ENCODE data around the gene IL16. TPM values are rescaled to one million over a fixed set of nuclear protein-coding genes. Genes with fewer than 3 reads are reported as not detected.
"Not testable (repeated sequence)": the region's sequence is repeated elsewhere in the genome, so short reads cannot be mapped to it uniquely, and the experiment has no call there.

Gene IL16
- 1 to 10 TPM; 4.1 to 5.2 (median 4.8) TPM for polyA plus RNA-seq (ENCODE audit: insufficient read length in 3 of 3)
- long read RNA-seq, donor 1, partial matches to known transcripts = 0 of 1 reads
- long read RNA-seq, donor 1, other reads (novel, unspliced or antisense) = 0 of 1 reads
- long read RNA-seq, donor 2, partial matches to known transcripts = 0 of 1 reads
- long read RNA-seq, donor 2, other reads (novel, unspliced or antisense) = 0 of 1 reads
- long read RNA-seq, donor 3 = 0 reads
- long read RNA-seq, donor 4 = 0 reads
- long read RNA-seq, donor 5 = 0 reads
- long read RNA-seq, donor 6 = 0 reads
- long read RNA-seq, donor 7 = 0 reads
- long read RNA-seq, donor 8 = 0 reads
- long read RNA-seq, donor 9, partial matches to known transcripts = 0 of 1 reads
- long read RNA-seq, donor 9, other reads (novel, unspliced or antisense) = 0 of 1 reads
- long read RNA-seq, donor 10, partial matches to known transcripts = 0 of 1 reads
- long read RNA-seq, donor 10, other reads (novel, unspliced or antisense) = 0 of 1 reads
- long read RNA-seq, donor 11 = 0 reads
- long read RNA-seq, donor 12, partial matches to known transcripts = 0 of 1 reads
- long read RNA-seq, donor 12, other reads (novel, unspliced or antisense) = 0 of 1 reads
- long read RNA-seq, donor 13 = 0 reads
- long read RNA-seq, donor 14 = 0 reads
- long read RNA-seq, donor 15 = 0 reads
- long read RNA-seq, donor 16 = 0 reads

DNA sequence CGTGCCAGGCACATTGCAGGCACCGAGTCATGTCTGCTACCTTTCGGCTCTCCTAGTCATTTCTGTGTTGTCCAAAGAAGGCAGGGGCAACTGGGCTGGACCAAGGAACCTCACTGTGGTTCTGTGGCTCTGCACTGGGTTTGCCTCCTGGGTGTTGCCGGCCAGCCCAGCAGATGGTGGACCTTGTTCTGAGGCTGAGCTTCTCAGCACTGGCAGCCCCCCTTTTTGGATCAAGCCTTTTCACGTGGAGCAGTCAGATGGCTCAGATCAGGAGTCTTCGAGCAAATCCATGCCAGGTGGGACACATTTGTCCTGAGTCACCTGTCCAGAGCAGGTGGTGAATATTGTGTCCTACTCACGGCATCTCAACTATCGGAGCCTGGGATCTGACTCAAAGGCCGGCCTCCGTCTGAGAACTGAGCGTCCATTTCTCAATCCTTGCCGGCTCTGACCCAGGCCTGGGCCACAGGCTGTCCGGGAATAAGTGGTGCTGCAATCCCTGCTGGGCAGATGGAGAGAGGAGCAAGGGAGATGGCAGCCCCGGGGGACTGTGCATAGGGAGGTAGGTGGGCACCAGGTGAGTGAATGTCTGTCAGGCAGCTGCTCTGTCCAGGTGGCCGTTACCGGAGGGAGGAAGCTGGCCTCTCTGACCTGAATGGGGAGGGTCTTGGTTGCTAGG, at the start of gene IL16:
Gene IL16, plus strand, starts transcription at position 304 of the 679 bp plus-strand sequence. CDS start 28,521 bp downstream, outside the sequence.
- no peak for DNase-seq

DNA sequence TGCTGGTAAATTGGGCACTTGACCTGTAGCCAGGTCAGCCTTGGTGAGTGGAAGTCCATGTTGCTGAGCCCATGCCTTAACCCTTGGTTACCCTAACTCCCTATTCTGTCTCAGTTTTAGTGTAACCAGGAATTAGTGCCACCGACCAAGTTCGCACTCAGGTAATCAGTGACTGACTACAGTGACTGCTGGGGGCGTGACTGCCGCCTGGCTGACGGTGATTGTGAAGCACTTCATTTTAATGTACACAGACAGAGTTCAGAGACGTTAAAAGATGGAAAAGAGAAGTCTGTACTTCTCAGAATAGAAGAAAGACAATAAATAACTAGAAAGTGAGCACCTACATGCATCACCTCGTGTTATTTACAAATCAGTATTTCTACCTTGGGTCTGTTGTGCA, 45.3 kb upstream of the IL16 start:
- no peak for DNase-seq

DNA sequence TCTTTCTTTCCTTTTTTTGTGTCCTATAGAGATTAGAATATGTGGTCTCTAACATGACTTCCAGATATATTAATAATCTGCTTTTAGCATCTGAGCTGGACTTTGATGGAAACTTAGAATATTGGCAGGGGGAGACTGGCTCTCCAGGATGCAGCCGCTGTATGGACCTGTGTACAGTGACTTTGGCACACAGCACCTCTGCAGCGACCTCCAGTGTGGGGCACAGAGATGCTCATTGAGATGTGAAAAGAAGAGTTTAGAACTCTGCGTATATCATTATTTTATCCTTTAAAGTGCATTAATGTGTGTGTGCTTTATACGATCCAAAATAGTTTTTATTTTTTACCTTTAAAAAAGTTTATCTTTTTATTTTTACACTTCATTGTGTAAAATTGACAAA, 44.3 kb upstream of the IL16 start:
- DNase-seq = no peak

DNA sequence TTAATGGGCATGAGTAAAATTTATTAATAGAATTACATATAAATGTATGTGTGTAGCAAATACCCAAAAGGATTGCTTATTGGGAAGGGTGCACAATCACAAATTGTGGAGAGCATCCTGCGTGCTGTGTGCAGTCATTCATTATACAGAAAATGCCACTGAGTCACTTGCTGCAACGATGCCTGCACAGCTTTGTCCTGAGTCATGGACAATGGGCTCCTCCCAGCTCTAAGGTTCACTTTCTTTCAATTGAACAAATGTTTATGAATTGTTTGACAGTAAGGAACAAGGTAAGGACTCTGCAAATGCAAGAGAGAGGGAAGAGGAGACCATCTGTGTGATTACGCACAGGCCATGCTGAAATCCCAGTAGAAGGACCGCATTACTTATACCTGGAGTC, 43.9 kb upstream of the IL16 start:
- DNase-seq = no peak

DNA sequence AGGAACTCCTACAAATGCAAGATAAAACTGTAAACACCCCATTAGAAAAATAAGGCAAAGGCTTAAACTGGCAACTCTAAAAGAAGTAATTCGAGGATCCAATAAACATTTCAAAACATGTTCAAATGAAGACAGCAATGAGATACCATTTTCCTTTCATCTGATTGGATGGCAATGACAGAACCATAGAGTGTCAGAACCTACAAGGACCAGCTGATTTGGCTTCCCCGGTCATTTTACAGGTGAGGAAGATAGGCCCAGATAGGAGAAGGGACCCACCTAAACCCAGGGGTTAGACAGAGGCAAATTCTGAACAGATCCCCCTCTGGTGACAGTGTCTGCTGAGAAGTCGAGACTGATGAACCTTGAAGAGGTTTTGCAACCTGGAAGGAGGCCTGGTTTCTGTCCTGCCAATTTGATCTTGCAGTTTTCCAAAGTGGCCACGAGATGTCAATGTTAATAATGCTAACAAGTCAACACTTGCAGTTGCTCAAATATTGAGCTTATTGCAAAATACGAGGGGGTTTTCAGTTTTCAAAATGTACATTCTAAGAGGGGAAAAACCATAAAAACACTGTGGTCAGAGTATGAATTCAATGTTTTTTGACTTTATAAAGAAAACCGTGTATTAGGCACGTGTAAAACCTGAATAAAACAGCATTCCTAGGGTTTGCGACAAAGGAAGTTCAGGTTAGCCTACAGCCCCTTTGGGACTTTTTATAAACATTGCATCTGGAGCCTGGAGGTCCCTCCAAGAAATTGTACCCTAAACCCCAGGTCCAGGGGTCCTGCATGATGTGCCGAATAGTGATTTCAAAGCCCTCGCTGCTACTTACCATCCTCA, 41.1 kb upstream of the IL16 start:
- DNase-seq = no peak

DNA sequence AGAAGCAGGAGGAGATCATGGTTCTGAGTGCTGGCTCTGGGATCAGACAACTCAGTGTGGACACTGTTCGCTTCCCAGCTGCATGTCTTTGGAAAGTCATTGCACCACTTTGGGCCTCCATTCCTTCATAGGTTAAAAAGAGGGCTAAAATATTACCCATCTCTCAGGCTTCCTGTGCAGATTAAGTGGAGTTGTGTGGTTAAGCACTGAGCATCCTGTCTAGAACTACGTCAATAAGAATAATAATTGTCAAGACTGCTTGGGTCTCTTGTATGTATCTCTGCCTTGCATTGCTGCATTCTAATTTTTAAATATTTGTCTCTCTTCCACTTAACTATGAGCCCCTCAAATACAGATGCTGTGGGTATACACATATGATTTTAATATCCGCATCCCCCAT, 40.4 kb upstream of the IL16 start:
- DNase-seq = no peak

DNA sequence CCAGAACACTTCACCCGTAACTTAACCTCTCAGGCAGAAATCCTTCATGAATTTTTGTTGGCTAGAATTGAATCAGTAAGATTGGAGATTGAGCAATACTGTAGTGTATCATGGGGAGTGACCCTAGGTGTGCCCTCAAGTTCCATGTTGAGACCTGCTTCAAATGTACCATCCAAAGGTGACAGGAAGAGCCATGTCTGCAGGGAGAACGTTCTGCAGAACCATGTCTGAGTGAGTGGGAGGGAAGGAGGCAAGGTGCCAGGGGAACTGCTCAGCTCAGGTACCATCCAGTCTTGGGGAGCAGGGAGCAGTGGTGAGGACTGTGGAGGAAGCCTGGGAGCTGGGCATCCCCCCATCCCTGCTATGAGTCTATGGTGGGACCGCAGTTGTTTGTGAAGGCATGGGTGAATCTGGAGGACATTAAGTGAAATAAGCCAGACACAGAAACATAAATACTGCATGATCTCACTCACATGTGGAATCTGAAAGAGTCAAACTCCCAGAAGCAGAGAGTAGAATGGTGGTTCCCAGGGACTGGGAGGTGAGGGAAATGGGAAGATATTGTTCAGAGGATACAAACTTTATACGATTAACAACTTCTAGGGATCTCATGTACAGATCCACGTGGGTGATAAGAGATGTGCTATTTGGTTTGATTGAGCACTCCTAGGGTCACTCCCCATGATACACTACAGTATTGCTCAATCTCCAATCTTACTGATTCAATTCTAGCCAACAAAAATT, 39.3 kb upstream of the IL16 start:
- no peak for DNase-seq

DNA sequence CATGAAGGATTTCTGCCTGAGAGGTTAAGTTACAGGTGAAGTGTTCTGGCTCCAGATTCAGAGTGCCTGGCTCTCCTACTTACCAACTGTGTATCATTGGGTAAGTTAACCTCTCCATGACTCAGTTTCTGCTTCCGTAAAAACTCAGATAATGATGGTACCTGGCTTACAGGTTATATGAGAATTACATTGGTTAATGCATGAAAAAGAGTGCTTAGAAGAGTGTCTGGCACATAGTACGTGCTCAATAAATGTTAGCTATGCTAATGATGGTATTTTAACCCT, 38.8 kb upstream of the IL16 start:
- DNase-seq = no peak

DNA sequence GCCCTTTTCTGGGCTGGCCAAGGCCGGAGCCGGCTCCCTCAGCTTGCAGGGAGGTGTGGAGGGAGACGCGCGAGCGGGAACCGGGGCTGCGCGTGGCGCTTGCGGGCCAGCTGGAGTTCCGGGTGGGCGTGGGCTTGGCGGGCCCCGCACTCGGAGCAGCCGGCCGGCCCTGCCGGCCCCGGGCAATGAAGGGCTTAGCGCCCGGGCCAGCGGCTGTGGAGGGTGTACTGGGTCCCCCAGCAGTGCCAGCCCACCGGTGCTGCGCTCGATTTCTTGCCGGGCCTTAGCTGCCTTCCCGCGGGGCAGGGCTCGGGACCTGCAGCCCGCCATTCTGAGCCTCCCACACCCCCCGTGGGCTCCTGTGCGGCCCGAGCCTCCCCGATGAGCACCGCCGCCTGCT, 38.1 kb upstream of the IL16 start:
- DNase-seq = not testable (repeated sequence)

DNA sequence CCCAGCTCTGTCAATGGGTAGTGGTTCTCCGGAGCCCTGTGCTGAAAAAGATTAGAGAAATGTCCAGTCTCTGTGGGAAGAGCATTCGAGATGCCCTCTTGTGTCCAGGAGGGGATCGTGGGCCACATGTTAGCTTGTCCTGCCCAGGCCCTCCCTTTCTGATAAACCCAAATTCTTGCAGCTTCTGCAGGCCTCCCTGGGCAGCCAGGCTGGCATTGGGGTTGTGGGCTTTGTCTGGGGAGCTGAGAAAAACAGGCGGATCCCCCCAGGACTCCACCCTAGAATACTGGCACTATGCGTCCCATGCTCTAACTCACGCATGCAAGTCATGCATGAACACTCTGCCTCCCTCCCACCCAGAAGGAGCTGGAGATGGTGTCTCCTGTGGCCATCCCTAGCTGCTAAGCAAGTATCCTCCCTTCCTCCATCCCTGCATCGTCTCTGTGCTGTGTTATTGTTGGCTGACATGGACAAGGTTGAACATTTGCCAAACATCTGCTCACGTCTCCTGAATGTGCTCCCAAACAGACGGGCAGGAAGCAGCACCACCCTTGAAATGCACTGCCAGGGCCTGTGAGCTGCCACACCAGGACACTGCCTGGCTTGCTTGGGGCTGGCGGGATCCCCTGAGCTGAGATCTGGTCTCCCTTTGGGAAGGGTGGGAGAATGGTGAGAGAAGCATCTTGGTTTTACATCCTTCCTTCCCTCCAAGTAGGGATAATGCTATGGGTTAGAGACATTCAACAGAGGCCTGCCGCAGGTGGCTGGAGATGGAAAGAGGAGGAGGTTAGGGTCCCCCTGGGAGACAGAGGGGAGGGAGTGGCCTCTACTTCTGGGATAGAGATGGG, 36.1 kb upstream of the IL16 start:
- peak; percentile 20 for DNase-seq

DNA sequence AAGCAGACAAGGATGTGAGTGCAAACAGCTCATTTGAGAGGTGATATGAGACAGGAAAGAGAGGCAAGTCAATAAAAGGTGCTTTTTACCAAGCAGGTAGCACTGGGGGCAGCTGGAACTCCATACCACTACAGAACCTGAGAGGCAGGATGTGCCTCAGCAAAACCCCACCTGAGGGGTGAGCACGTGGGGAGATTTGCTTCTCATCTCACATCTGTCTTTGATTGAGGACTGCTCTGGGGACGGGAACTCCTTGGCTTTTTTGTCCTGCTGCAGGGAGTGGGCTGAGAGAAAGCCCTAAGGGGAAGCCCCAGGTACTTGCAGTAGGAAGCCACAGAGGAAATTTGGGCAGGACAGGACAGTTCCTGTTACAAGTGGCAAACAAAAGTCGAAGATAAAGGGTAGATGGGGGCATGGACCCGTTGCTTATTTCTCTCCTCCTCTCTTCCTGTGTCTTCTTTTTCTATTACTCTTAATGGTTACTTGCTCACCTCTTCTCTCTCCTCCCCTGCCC, 35.5 kb upstream of the IL16 start:
- DNase-seq = no peak

DNA sequence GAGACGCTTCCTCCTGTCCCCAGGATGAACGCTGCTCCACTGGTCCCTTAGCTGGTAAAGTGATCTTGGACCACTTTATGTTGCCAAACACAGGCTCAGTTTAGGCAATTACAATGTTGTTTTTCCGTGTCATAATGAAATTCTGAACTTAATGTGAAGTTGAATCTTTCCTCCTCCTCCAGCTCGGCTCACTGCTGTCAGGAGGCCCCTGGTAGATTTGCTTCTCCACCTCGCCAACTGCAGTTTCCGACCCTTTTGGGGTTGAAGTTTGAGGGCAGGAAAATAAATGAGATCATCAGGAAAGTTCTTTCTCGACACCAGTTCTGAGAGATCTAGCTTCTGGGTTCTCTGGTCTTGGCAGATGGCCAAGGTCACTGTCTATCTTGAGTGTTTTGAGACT, 34.8 kb upstream of the IL16 start:
- DNase-seq = no peak

DNA sequence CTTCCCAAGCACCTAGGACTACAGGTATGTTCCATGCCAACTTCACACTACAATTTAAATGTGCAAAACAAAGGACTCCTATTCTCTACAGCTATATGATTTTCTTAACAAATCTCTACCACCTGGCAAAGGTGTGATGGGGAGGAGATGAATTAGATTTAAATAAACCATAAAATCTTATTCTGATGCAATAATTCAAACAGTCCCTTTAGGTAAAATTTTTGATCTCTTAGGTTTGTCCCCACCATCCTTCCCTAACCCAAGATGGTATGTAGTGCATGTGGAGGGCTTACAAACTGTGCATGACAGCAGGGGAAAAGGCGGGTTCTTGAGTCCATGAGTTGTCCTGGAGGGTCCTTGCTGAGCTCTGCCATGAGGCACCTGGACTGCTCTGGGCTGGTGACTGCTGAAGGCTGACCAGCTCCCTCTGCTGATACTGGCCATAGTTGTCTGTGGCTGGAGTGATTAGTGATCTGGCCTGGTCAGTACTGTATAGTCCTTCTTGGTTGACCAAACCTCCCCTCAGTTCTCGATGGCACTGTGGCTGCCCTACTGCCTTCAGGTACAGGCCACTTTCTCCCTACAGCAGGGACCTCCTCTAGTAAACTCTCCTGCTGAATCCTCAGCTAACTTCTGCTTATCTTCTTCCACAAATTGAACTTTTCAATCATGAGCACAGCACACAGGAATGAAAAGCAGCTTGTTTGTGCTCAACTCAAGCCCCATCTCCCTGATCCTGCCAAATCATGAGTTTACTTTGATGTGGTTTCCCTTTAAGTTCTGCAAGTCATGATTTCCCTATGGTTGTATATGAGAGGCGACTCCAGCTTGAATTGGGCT, 32.5 kb upstream of the IL16 start:
- DNase-seq = no peak

DNA sequence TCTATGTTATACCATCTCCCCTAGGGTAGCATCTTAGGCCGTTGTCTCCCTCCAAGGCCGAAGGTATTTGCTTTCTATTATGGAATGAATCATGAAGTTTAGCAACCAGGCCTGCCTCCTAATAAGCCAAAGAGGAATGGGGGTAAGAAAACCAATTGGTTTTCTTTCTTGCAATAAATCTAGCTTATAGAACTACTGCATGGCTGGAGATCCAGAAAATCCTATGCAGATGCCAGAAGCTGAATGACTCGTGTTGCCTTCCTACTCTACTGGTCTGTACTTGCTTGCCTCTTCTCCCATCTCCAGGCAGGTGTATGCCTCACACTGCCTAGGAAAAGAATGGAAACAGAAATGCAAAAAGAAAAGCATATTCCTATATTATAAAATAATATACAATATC, 31.1 kb upstream of the IL16 start:
- no peak for DNase-seq

DNA sequence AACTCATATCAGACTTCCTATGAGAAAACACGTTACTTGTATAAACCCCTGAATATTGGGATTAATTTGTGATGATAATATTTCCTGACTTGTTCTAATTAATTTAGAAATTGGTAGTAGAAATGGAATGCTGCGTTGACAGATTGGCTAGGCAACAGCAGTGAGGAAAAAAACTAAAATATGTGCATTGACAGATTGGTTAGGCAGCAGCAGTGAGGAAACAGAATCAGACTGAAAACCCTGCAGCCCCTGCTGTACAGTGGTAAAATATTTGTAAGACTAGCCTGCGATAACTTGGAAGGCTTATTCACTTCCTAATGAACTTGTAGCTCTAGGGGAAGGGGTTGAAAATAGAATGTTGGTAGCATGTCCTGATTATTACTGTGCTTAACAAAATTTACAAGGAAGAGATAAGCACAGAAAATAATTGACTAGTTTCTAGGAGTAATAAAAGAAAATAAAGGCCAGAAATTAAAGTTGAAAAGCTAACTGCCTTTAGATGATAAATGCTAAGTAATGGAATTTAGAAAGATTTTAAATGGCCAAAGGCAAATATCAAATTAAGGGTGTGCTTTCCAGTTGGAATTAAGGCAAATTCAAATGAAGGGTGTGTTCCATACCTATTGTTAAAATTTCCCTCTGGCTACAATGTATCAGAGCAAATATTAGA, 29.9 kb upstream of the IL16 start:
- no peak for DNase-seq

DNA sequence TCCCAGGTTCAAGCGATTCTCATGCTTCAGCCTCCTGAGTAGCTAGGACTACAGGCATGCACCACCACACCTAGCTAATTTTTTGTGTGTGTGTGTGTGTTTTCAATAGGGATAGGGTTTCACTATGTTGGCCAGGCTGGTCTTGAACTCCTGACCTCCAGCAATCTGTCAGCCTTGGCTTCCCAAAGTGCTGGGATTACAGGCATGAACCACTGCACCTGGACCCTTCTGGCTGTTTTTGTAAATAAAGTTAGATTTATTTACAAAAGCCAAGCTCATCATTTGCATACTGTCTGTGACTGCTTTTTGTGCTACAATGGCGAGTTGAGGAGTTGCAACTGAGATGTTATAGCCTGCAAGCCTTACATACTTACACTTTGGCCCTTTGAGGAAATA, 28.6 kb upstream of the IL16 start:
- no peak for DNase-seq

DNA sequence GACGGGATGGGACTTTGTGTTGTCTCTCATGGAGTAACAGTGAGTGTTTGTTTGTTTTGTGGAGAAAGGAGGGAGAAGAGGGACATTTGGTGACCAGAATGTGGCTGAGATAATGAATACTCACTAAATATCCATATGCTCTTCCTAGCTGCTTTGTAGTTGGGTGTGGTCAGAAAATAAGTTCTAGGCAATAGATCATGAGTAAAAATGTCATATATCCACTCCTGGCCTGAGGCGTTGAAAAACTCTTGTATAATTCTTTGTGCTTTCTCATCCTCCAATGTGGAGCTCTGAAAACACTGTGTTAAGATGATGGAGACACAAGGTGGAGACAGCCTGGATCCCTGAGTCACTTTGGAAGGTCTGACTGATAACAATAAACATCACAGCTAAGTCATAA, 28.0 kb upstream of the IL16 start:
- DNase-seq = no peak

DNA sequence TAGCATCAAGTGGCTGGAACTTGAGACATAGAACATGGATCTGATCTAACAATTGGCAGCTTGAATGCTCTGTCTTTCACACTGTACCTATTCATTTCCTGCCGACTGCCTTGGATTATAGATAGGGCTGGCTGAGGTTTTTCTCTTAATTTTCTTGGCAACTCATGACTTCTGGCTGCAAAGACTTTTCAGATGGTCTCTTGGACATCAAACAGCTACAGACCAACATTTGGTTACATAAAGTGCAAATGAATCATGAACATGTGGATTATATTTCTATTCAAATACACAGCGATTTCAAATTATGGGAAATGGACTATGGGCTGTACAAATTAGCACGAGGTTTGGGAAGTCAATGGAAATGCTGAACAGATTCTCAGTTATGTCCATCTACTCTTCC, 26.2 kb upstream of the IL16 start:
- DNase-seq = no peak

DNA sequence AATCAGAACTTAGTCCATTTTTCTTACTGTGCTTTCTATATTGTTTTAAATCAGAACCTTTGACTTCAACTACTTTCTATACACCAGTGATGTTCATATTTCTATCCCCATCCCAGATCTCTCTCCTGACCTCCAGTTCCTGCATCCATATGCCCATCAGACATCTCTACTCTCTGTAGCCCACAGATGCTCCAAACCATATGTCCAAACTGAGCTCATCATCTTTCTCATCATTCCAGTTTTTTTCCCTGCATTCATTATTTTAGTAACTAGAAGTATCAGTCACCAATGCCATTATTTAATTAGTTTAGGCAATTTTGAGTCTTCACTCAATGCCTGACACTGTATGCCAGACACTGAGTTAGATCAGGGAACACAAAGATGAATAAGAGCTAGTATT, 25.4 kb upstream of the IL16 start:
- DNase-seq = no peak
